T-helper 2 cell treated with Interferon-gamma antibody and Interleukin-4, amounts not matched to agents 5 μg/mL and 100 μg/mL, for 36 hours (primary cell): ENCODE results near the gene EIF3B.
"Not testable (repeated sequence)": the region's sequence is repeated elsewhere in the genome, so short reads cannot be mapped to it uniquely, and the experiment has no call there.

Source experiments
- DNase-seq: peaks from one replicate; pipeline ENCODE4 v3.0.0; 2021; ENCODE audit warnings: low spot score
- H3K27ac Mint-ChIP-seq: one replicate; pipeline ENCODE4 v1.8.0; 2021; ENCODE audit warnings: mild to moderate bottlenecking, mixed read lengths
- H3K27me3 Mint-ChIP-seq: one replicate; pipeline ENCODE4 v1.8.0; 2021; ENCODE audit warnings: low read depth, mixed read lengths
- H3K36me3 Mint-ChIP-seq: one replicate; pipeline ENCODE4 v1.8.0; 2021; ENCODE audit warnings: low read depth, mixed read lengths
- H3K4me1 Mint-ChIP-seq: one replicate; pipeline ENCODE4 v1.8.0; 2021; ENCODE audit warnings: low read depth, mixed read lengths
- H3K4me3 Mint-ChIP-seq: one replicate; pipeline ENCODE4 v1.8.0; 2022; ENCODE audit warnings: mild to moderate bottlenecking, moderate library complexity, mixed read lengths
- H3K9me3 Mint-ChIP-seq: one replicate; pipeline ENCODE4 v1.8.0; 2021; ENCODE audit warnings: mixed read lengths

Gene EIF3B

DNA sequence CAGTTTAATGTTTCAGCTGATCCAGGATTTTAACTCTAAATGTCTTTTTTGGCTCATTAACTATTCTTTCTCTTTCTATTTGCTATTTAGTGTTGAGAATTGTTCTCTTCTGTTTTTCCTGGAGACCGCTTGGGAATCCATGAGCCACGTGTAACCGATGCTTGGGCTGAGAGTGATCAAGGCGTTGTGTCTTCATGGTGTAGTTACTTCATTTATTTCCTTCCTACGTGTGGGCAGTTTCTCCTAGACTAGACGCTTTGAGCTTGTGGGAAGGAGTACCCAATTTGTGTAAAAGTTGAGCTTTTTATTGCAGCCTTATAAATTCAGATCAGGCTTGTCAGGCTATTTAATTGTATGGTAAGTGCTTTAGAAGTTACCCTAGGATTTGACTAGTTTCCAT, 2.9 kb downstream of the EIF3B start:
- Mint-ChIP-seq H3K4me1 (peaks cover 28% of the 10 kb centered on the region), H3K9me3 (no peaks in the 10 kb centered on the region), H3K27ac (peak overlapping the region; percentile 27), H3K36me3 (peaks cover 20% of the 10 kb centered on the region), H3K27me3 (no peaks in the 10 kb centered on the region), H3K4me3 (peak overlapping the region; percentile 47)
- DNase-seq, result no peak

DNA sequence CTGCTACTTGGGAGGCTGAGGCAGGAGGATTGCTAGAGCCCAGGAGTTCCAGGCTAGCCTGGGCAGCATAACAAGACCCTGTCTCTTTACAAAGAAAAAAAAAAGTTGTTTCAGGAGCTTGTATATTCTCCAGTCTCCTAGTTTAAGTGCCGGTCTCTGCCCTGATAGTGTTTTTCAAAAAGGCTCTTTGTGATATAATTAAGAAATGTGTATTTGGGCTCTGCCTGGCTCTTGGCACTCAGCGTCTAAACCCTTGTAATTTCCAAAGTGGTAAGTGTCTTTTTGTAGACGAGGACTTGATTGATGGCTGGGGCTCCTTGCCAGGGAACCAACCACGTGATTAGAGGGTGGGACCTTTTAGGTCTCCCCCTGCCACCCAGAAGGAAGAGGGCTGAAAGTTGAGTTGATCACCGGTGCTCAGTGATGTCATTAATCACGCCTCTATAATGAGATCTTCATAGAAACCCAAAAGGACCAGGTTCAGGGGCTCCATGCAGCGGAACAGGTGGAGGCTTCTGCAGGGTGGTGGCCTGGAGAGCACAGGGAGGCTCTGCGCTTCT, 4.4 kb downstream of the EIF3B start:
- Mint-ChIP-seq H3K4me3 (no peak overlapping the region), H3K27ac (no peak overlapping the region), H3K36me3 (peaks cover 31% of the 10 kb centered on the region), H3K9me3 (no peaks in the 10 kb centered on the region), H3K4me1 (peaks cover 22% of the 10 kb centered on the region), H3K27me3 (no peaks in the 10 kb centered on the region)
- DNase-seq, result no peak

DNA sequence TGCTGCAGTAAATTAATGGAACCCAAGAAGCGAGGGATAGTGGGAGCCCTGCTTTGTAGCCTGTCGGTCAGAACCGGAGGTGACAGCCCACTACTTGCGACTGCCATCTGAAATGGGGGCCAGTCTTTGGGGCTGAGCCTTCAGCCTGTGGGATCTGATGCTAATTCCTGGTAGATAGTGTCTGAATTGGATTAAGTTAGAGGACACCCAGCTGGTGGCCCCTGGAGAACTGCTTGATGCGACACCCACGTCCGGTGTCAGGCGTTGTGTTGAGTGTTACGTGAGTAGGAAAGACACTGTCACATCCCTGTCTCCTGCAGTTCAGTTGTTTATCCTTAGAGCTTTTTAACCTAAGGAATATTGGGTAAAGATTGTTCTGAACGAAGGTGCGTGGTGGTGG, 5.0 kb downstream of the EIF3B start:
- Mint-ChIP-seq H3K36me3 (peaks cover 37% of the 10 kb centered on the region), H3K4me3 (no peak overlapping the region), H3K4me1 (peaks cover 22% of the 10 kb centered on the region), H3K27me3 (no peaks in the 10 kb centered on the region), H3K27ac (no peak overlapping the region), H3K9me3 (no peaks in the 10 kb centered on the region)
- DNase-seq, result no peak

DNA sequence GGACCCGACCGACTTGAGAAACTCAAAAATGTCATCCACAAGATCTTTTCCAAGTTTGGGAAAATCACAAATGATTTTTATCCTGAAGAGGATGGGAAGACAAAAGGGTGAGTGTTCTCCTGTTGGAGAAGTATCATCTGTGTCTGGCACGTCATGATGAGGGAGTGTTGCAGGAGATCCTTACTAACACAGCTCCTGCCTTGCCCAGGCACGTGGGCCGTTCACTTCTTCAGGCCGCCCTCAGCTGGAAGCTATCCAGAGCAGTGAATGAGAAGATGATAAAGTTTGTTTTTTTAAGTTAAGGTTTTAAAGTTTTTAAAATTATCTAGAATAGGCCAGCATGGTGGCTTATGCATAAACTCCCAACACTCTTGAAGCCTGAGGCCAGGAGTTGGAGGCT, 6.2 kb downstream of the EIF3B start:
- no peaks in the 10 kb centered on the region for H3K27me3 Mint-ChIP-seq
- H3K36me3 Mint-ChIP-seq, result peaks cover 44% of the 10 kb centered on the region
- H3K4me1 Mint-ChIP-seq, result peaks cover 22% of the 10 kb centered on the region
- no peak for DNase-seq
- H3K9me3 Mint-ChIP-seq, result no peaks in the 10 kb centered on the region
- H3K27ac Mint-ChIP-seq, result no peak overlapping the region
- H3K4me3 Mint-ChIP-seq, result no peak overlapping the region

DNA sequence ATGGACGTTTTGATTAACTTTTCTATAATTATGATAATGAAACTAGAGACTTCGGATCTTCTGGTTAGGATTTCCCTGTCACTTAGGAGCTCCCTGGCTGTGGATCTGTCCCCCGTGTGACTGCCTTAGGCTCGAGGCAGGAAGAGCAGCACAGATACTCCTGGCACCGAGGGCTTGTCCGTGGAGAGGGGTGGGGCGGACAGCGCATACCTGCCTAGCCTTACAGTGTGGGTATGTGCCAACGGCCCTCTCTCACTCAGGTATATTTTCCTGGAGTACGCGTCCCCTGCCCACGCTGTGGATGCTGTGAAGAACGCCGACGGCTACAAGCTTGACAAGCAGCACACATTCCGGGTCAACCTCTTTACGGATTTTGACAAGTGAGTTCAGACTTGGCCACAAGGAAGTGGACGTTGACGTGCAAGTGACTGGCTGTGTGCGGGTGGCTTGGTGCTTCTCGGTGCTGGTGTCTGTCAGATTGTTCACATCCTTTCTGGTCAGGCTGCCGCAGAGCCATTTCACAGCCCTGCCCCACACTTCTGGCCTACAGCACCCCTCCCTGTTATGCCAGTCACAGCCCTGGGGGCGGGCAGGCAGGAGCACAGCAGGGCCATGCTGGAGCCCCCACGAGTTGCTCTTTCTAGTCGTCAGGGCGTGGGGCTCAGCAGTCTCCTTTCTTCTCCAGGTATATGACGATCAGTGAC, 7.9 kb downstream of the EIF3B start:
- Mint-ChIP-seq H3K4me1 (peaks cover 14% of the 10 kb centered on the region), H3K27me3 (no peaks in the 10 kb centered on the region), H3K27ac (no peak overlapping the region), H3K4me3 (no peak overlapping the region), H3K36me3 (peaks cover 54% of the 10 kb centered on the region), H3K9me3 (no peaks in the 10 kb centered on the region)
- DNase-seq, result no peak

DNA sequence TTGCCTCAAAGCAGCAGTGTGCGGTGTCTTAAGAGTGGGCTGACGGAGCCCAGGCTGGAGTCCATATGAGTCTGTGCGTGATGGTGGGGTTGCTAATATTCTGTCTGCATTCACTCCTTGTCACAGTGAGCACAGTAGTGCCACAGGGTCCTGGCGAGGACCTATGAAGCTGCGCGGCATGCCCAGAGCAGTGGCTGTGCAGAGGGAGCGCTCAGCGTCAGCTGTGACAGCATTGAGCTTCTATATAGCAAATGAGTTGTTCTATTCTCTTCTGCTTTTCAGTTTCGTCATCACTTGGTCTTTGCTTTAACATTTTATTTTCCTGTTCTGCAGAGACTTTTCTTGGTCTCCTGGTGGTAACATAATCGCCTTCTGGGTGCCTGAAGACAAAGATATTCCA, 14.5 kb downstream of the EIF3B start:
- Mint-ChIP-seq H3K9me3 (no peaks in the 10 kb centered on the region), H3K36me3 (peaks cover 65% of the 10 kb centered on the region), H3K27me3 (no peaks in the 10 kb centered on the region), H3K27ac (no peak overlapping the region), H3K4me1 (no peaks in the 10 kb centered on the region), H3K4me3 (no peak overlapping the region)
- no peak for DNase-seq

DNA sequence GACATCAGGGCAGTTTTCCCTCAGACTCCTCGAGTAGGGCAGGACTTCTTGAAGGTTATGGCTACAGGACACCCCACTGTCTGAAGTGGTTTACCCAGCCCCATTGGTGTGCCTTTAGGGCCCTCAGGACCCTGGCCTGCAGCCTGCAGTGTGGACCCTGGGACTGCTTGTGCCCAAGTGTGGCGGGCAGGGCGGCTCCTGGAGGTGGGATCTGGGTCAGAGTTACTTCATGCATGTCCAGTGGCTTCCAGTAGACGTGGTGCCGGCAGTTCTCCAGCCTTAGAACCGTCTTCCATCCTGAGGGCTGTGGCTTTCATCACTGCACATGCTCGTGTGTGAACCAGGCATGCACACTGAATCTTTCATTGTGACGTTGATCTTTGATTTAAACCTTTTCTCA, 16.7 kb downstream of the EIF3B start:
- Mint-ChIP-seq H3K9me3 (no peaks in the 10 kb centered on the region), H3K27ac (no peak overlapping the region), H3K4me3 (no peak overlapping the region), H3K36me3 (peaks cover 66% of the 10 kb centered on the region), H3K27me3 (no peaks in the 10 kb centered on the region), H3K4me1 (no peaks in the 10 kb centered on the region)
- no peak for DNase-seq

DNA sequence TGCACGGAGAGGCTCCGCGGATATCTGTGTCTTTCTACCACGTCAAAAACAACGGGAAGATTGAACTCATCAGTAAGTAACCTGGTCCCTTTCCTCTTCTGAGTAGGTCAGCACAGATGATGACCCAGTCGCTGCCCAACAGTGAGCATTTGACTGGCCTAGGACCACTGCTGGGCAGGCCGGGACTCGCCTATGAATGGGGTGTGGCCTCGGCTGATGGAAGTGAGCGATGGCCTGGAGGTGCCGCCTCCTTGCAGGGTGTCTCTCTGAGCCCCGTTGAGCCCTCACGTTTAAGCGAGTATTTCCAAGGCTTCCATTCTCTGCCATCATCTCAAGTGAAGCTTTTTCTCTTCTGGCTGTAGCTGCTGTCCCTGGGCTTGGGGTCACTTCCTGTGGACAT, 18.1 kb downstream of the EIF3B start:
- H3K27me3 Mint-ChIP-seq, result no peaks in the 10 kb centered on the region
- no peak overlapping the region for H3K4me3 Mint-ChIP-seq
- DNase-seq, result no peak
- no peaks in the 10 kb centered on the region for H3K9me3 Mint-ChIP-seq
- peaks cover 60% of the 10 kb centered on the region for H3K36me3 Mint-ChIP-seq
- H3K27ac Mint-ChIP-seq, result no peak overlapping the region
- H3K4me1 Mint-ChIP-seq, result no peaks in the 10 kb centered on the region

DNA sequence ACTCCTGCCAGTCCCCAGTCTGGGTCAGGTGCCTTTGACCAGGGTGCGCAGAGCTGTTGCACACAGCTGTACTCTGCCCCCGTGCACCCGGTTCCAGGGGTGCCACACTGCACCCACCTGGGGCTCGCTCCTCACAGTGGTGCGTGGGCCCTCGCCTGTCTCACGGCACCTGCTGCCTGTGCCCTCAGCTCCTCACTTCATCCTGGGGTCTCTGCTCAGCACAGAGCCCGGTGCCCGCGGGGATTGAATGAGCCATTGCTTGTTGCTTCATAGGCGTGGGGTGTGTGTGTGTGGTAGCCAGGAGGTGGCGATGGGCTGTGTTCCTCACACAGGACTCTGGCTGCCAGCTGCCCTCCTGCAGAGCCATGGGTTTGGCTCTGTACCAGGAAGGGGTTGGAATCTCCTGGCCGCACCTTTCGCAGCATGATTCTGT, 18.5 kb downstream of the EIF3B start:
- DNase-seq, result no peak
- Mint-ChIP-seq H3K9me3 (no peaks in the 10 kb centered on the region), H3K4me1 (no peaks in the 10 kb centered on the region), H3K36me3 (peaks cover 62% of the 10 kb centered on the region), H3K4me3 (no peak overlapping the region), H3K27ac (no peak overlapping the region), H3K27me3 (no peaks in the 10 kb centered on the region)

DNA sequence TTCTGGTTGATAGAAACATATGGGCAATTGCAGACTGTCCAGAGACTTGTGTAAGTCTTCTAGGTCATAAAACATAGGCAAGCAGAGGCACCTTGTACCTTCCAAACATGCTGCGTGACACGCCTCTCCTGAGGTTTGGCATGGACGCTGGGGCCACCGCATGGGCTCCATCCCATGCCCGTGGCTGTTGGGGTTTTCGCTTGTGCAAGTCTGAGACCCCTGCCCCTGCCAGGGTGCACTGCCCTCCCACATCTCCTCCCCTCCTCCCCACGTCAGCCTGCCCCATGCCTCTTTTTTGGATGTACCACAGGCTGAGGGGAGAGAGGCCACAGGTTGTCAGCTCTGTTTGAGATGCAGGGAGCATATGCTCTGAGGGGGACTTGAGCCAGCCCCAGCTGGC, 19.0 kb downstream of the EIF3B start:
- Mint-ChIP-seq H3K4me3 (no peak overlapping the region), H3K4me1 (no peaks in the 10 kb centered on the region), H3K27me3 (no peaks in the 10 kb centered on the region), H3K9me3 (no peaks in the 10 kb centered on the region), H3K36me3 (peaks cover 63% of the 10 kb centered on the region), H3K27ac (no peak overlapping the region)
- DNase-seq, result no peak

DNA sequence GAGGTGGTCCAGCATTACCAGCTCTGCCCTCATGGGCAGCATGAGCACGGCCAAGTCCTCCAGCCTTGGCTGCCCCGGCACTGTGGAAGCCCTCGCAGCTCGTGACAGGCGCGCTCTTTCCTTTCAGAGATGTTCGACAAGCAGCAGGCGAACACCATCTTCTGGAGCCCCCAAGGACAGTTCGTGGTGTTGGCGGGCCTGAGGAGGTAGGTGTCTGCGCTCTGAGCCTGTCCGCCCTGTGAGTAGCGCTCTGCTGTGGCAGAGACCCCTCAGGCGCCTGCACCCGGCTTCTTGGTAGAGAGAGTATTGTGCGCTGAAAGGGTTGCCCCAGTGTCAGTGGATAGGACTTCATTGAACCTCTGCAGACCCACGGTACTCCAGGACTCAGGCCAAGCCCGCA, 19.8 kb downstream of the EIF3B start:
- peaks cover 62% of the 10 kb centered on the region for H3K36me3 Mint-ChIP-seq
- H3K9me3 Mint-ChIP-seq, result no peaks in the 10 kb centered on the region
- H3K4me3 Mint-ChIP-seq, result no peak overlapping the region
- no peaks in the 10 kb centered on the region for H3K4me1 Mint-ChIP-seq
- H3K27me3 Mint-ChIP-seq, result no peaks in the 10 kb centered on the region
- no peak overlapping the region for H3K27ac Mint-ChIP-seq
- DNase-seq, result no peak

DNA sequence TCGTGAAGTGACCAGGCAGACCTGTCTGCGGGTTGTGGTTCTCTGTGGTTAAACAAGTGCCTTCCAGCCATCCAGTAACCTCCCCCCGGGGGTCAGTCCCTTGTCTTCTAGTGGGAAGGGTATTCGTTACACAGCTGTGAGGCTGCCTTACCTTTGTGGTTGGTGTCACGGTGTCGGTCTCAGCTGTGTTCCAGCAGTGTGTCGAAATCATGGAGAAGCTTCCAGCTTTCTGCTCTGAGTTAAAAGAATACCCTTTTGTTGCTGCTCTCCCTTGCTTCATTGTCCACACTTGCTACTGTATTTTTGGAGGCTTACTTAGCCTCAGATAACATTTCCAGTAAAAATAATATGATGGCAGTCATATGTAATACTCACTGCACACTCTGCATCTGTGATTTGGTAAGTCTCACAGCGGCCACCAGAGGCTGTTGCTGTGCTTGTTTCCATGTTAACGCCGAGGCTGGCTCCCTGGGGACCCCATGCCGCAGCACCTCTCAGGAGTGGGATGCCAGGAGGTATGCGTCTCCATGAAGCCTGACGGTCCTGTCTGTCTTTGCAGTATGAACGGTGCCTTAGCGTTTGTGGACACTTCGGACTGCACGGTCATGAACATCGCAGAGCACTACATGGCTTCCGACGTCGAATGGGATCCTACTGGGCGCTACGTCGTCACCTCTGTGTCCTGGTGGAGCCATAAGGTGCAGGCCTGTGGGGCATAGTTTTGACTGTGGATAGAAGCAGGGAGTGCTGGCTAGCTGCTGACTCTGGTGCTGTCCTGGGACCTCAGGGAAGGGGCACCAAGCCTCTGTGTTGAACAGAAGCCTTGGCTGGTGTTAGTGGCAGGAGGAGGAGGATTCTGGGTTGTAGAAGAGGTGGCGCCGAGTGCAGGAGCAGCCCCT, 20.5 kb downstream of the EIF3B start:
- Mint-ChIP-seq H3K27me3 (no peaks in the 10 kb centered on the region), H3K4me3 (no peak overlapping the region), H3K27ac (no peak overlapping the region), H3K4me1 (no peaks in the 10 kb centered on the region), H3K36me3 (peaks cover 65% of the 10 kb centered on the region), H3K9me3 (no peaks in the 10 kb centered on the region)
- no peak for DNase-seq

DNA sequence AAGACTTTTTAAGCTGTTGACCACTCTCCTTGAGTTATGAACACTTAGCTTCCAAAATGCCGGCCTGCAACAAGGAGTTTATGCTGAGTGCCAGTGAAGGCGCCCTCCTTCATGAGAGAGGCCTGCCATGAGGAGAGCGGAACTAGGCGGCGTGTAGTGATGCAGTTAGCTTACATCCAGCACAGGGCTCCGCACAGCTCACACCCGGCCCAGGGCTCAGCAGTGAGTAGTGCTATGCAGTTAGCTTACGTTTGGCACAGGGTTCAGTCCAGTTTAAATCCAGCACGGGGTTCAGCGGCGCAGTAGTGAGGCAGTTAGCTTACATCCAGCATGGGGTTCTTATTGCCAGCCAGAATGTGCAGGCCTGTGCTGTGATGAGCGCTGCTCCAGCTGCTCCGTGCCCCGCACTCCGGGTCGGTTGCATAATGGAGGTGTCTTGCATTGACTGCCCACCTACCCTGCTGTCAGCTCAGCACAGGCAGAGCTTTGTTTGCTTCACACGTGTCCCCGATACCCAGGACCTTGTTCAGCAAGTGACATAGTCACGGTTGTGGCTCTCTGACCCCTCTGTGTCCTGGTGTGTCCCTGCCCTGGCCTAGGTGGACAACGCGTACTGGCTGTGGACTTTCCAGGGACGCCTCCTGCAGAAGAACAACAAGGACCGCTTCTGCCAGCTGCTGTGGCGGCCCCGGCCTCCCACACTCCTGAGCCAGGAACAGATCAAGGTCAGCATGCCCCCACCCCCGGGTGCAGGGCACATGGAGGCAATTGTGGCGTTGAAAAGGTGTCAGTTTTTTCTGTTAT, 21.9 kb downstream of the EIF3B start:
- peaks cover 67% of the 10 kb centered on the region for H3K36me3 Mint-ChIP-seq
- DNase-seq, result no peak
- H3K9me3 Mint-ChIP-seq, result no peaks in the 10 kb centered on the region
- H3K4me1 Mint-ChIP-seq, result no peaks in the 10 kb centered on the region
- H3K27ac Mint-ChIP-seq, result no peak overlapping the region
- H3K4me3 Mint-ChIP-seq, result no peak overlapping the region
- no peaks in the 10 kb centered on the region for H3K27me3 Mint-ChIP-seq

DNA sequence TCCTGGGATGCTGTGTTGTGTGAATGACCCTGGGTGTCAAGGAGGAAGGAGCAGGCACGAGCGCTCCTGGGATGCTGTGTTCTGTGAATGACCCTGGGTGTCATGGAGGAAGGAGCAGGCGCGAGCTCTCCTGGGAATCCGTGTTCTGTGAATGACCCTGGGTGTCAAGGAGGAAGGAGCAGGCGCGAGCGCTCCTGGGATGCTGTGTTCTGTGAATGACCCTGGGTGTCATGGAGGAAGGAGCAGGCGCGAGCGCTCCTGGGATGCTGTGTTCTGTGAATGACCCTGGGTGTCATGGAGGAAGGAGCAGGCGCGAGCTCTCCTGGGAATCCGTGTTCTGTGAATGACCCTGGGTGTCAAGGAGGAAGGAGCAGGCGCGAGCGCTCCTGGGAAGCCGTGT, 22.9 kb downstream of the EIF3B start:
- not testable (repeated sequence) for H3K27me3 Mint-ChIP-seq, DNase-seq, H3K9me3 Mint-ChIP-seq, H3K27ac Mint-ChIP-seq, H3K4me3 Mint-ChIP-seq, H3K4me1 Mint-ChIP-seq
- peaks cover 61% of the 10 kb centered on the region for H3K36me3 Mint-ChIP-seq
